ENCODE data around the gene TARS1.

DNA sequence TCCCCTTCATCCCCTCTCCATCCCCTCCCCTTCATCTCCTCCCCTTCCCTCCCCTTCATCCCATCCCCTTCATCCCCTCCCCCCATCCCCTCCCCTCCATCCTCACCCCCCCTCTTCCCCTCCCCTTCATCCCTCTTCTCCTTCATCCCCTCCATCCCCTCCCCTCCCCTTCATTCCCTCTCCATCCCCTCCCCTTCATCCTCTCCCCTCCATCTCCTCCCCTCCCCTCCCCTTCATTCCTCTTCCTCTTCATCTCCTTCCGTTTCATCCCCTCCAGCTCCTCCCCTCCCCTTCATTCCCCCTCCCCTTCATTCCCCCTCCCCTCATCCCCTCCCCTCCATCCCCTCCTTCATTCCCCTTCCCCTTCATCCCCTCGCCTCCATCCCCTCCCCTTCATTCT is 40.1 kb downstream of the TARS1 start:
- TF ChIP-seq, protein P1, sequence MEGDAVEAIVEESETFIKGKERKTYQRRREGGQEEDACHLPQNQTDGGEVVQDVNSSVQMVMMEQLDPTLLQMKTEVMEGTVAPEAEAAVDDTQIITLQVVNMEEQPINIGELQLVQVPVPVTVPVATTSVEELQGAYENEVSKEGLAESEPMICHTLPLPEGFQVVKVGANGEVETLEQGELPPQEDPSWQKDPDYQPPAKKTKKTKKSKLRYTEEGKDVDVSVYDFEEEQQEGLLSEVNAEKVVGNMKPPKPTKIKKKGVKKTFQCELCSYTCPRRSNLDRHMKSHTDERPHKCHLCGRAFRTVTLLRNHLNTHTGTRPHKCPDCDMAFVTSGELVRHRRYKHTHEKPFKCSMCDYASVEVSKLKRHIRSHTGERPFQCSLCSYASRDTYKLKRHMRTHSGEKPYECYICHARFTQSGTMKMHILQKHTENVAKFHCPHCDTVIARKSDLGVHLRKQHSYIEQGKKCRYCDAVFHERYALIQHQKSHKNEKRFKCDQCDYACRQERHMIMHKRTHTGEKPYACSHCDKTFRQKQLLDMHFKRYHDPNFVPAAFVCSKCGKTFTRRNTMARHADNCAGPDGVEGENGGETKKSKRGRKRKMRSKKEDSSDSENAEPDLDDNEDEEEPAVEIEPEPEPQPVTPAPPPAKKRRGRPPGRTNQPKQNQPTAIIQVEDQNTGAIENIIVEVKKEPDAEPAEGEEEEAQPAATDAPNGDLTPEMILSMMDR (IDR thresholded peaks at IDR 0.05), result no peak
- TF ChIP-seq POLR2A (IDR thresholded peaks at IDR 0.05), result no peak
